Fibroblast of lung (primary cell): Measurements from ENCODE around the gene ADAMTS3. TPM values are rescaled to one million over a fixed set of nuclear protein-coding genes. Genes with fewer than 3 reads are reported as not detected.

Source experiments
- DNase-seq, 2 donors: peaks; one replicate each; pipeline versions ENCODE4 v3.0.0 to v3.0.0-alpha.2; 2010; ENCODE audit warnings: low read depth in 2 of 2
- H2AFZ ChIP-seq: 2 replicates; pipeline ENCODE4 v1.5.1; 2012; ENCODE audit warnings: low read length, control low read depth, inconsistent platforms
- H3K27ac ChIP-seq: 2 replicates; pipeline ENCODE4 v1.5.1; 2011; ENCODE audit warnings: low read length, control low read depth; ENCODE audit not compliant: insufficient read depth
- H3K27me3 ChIP-seq: 2 replicates; pipeline ENCODE4 v1.5.1; 2011; ENCODE audit warnings: mild to moderate bottlenecking, low read length; ENCODE audit not compliant: control insufficient read depth, insufficient read depth
- H3K36me3 ChIP-seq: 2 replicates; pipeline ENCODE4 v1.5.1; 2011; ENCODE audit warnings: low read length; ENCODE audit not compliant: control insufficient read depth, insufficient read depth
- H3K4me1 ChIP-seq: 2 replicates; pipeline ENCODE4 v1.5.1; 2011; ENCODE audit warnings: low read length; ENCODE audit not compliant: control insufficient read depth, insufficient read depth; ENCODE audit errors: extremely low read depth
- H3K4me2 ChIP-seq: 2 replicates; pipeline ENCODE4 v1.5.1; 2011; ENCODE audit warnings: low read length, control low read depth; ENCODE audit not compliant: insufficient read depth; ENCODE audit errors: extremely low read depth
- H3K4me3 ChIP-seq, 4 experiments: fragments of 200-600 bp in 1 of 4; sonication (generic) in 1 of 4; replicated peaks in 1 of 4; 2 replicates each; pipeline ENCODE4 v1.5.1; 2011 to 2016; ENCODE audit warnings: low read length in 4 of 4, low read depth in 3 of 4, mild to moderate bottlenecking in 3 of 4, control low read depth in 2 of 4, inconsistent platforms in 1 of 4, mixed read lengths in 1 of 4; ENCODE audit not compliant: insufficient read depth in 1 of 4; ENCODE audit errors: control extremely low read depth in 1 of 4
- H3K79me2 ChIP-seq: 2 replicates; pipeline ENCODE4 v1.5.1; 2012; ENCODE audit warnings: mild to moderate bottlenecking, low read length, inconsistent platforms; ENCODE audit not compliant: control insufficient read depth, insufficient read depth
- H3K9ac ChIP-seq: 2 replicates; pipeline ENCODE4 v1.5.1; 2011; ENCODE audit warnings: mild to moderate bottlenecking, low read length, control low read depth; ENCODE audit not compliant: insufficient read depth
- H3K9me3 ChIP-seq: 2 replicates; pipeline ENCODE4 v1.5.1; 2012; ENCODE audit warnings: low read depth, low read length; ENCODE audit not compliant: control insufficient read depth, insufficient read depth
- H4K20me1 ChIP-seq: 2 replicates; pipeline ENCODE4 v1.5.1; 2011; ENCODE audit warnings: low read length; ENCODE audit not compliant: control insufficient read depth, insufficient read depth; ENCODE audit errors: extremely low read depth
- EZH2 ChIP-seq: IDR thresholded peaks from 2 replicates; pipeline ENCODE4 v1.5.1; 2012; ENCODE audit warnings: low read length, control low read depth, mild to moderate bottlenecking; ENCODE audit errors: missing control alignments
- polyA plus RNA-seq, 2 donors: library from polyadenylated mRNA; depleted of rRNA in 1 of 2; stranded (reverse) in 1 of 2; unstranded in 1 of 2; fragments of >200 nt; gene quantifications; 2 replicates each; pipeline ENCODE4 v1.2.1, GENCODE V29; 2011 to 2012; ENCODE audit warnings: missing spikeins in 1 of 2
- total RNA-seq: library from RNA; depleted of rRNA; stranded (reverse); fragments of >200 nt; gene quantifications from 2 replicates; pipeline ENCODE4 v1.2.1, GENCODE V29; 2014
- TF ChIP-seq, protein P1 (sequence below), 2 donors: IDR thresholded peaks in 1 of 2; conservative IDR thresholded peaks in 1 of 2; 1 replicate in 1 of 2; 2 replicates in 1 of 2; pipeline ENCODE4 v1.5.1; 2011 to 2012; ENCODE audit warnings: low read length in 2 of 2, control low read depth in 1 of 2, inconsistent platforms in 1 of 2, low read depth in 1 of 2, mild to moderate bottlenecking in 1 of 2

The ADAMTS3 gene
- total and polyA plus RNA-seq, 2 donors (not counting 1 experiment from before 2014, with no cell fraction given) = 0.86 to 2.1 TPM

DNA sequence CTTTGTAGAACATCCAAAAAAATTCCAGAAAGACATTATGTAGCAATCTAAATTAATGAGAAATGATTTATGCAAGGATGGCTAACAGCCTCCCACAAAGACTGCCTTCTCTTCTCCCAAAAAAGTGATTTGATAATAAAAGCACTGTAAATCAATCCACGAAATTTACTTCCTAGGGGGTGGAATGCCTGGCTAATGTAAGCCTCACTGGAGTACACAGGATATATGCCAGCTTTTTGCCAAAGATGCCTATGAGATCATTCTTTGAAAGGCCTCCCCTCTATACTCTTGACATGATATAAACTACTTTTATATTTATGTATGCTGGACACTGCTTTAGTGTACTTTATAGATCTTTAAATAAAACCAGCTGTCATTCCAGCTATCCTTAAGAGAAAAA is 211.1 kb downstream of the ADAMTS3 start:
- TF ChIP-seq, protein P1, sequence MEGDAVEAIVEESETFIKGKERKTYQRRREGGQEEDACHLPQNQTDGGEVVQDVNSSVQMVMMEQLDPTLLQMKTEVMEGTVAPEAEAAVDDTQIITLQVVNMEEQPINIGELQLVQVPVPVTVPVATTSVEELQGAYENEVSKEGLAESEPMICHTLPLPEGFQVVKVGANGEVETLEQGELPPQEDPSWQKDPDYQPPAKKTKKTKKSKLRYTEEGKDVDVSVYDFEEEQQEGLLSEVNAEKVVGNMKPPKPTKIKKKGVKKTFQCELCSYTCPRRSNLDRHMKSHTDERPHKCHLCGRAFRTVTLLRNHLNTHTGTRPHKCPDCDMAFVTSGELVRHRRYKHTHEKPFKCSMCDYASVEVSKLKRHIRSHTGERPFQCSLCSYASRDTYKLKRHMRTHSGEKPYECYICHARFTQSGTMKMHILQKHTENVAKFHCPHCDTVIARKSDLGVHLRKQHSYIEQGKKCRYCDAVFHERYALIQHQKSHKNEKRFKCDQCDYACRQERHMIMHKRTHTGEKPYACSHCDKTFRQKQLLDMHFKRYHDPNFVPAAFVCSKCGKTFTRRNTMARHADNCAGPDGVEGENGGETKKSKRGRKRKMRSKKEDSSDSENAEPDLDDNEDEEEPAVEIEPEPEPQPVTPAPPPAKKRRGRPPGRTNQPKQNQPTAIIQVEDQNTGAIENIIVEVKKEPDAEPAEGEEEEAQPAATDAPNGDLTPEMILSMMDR (conservative IDR thresholded peaks at IDR 0.05 in 1 of 2, IDR thresholded peaks at IDR 0.05 in 1 of 2; ENCODE audit: low read depth in 1 of 2, low read length in 2 of 2) = no peak
- TF ChIP-seq EZH2 = no peak
- Histone ChIP-seq H3K27me3 (no peaks in the 10 kb centered on the region), H4K20me1 (no peaks in the 10 kb centered on the region), H3K79me2 (no peaks in the 10 kb centered on the region), H2AFZ (no peak overlapping the region), H3K9me3 (no peaks in the 10 kb centered on the region), H3K4me1 (no peaks in the 10 kb centered on the region), H3K9ac (no peak overlapping the region), H3K4me3 (no peak overlapping the region), H3K36me3 (no peaks in the 10 kb centered on the region), H3K4me2 (no peak overlapping the region), H3K27ac (no peak overlapping the region)
- DNase-seq = no peak

DNA sequence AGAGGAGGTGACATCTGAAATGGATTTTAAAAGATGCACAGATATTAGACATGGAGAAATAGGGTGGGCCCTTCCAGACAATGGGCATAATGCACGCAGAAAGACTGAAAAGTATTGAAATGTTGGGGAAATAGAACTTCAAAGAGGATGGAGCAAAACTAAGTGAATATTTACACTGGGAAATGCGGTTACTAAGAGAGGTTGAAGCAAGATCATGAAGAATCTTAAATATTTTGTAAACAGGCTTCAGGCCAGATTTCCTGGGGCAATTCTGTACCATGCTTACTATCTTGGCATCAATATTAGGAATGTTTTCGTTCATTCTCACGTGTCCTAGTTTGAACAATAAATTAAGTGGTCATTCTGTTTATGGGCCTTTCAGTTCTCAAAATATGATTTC is 216.3 kb downstream of the ADAMTS3 start:
- Histone ChIP-seq H3K4me3 (no peak overlapping the region), H3K27me3 (no peaks in the 10 kb centered on the region), H3K36me3 (no peaks in the 10 kb centered on the region), H3K27ac (no peak overlapping the region), H3K4me1 (no peaks in the 10 kb centered on the region), H3K4me2 (no peak overlapping the region), H3K79me2 (no peaks in the 10 kb centered on the region), H2AFZ (no peak overlapping the region), H3K9ac (no peak overlapping the region), H3K9me3 (no peaks in the 10 kb centered on the region), H4K20me1 (no peaks in the 10 kb centered on the region)
- TF ChIP-seq EZH2 = no peak
- TF ChIP-seq, protein P1 (conservative IDR thresholded peaks at IDR 0.05 in 1 of 2, IDR thresholded peaks at IDR 0.05 in 1 of 2; ENCODE audit: low read depth in 1 of 2, low read length in 2 of 2) = no peak
- DNase-seq = no peak

DNA sequence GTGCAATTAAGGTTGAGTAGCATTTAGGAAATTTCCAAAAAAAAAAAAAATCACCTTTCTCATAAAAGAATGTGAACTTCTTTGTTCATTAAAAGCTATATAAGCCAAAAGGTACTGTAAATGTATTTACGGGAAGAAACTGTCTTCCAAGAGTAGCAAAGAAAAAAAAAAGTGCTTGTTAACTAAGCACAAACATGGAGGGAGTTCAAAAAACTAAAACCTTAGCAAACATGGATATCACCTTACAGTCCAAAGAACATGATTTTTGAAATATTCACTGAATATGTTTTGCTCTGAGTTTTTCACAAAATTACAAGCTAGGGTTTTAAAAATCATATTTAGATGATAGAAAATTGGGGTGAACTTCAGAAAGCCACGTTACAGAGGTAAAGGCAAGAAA is 217.5 kb downstream of the ADAMTS3 start:
- H3K27ac ChIP-seq = no peak overlapping the region
- no peaks in the 10 kb centered on the region for H4K20me1 ChIP-seq
- TF ChIP-seq EZH2 = no peak
- TF ChIP-seq, protein P1 (conservative IDR thresholded peaks at IDR 0.05 in 1 of 2, IDR thresholded peaks at IDR 0.05 in 1 of 2; ENCODE audit: low read depth in 1 of 2, low read length in 2 of 2) = no peak
- H3K9me3 ChIP-seq = no peaks in the 10 kb centered on the region
- H3K27me3 ChIP-seq = no peaks in the 10 kb centered on the region
- no peaks in the 10 kb centered on the region for H3K79me2 ChIP-seq
- no peak overlapping the region for H3K4me2 ChIP-seq
- DNase-seq = no peak
- H3K36me3 ChIP-seq = no peaks in the 10 kb centered on the region
- no peak overlapping the region for H3K4me3 ChIP-seq
- no peak overlapping the region for H3K9ac ChIP-seq
- no peaks in the 10 kb centered on the region for H3K4me1 ChIP-seq
- no peak overlapping the region for H2AFZ ChIP-seq
